B cell (primary cell): ENCODE results near the gene DEF6. TPM values are rescaled to one million over a fixed set of nuclear protein-coding genes. Genes with fewer than 3 reads are reported as not detected.

Experiments used
- ATAC-seq: fragments of 200-7000 bp; cut with Tn5 transposase; one replicate; pipeline ENCODE4 v1.10.0; 2021; ENCODE audit warnings: low read depth, mild to moderate bottlenecking, moderate number of reproducible peaks, moderate library complexity
- CTCF ChIA-PET: fragments of 350-600 bp; sonication (Branson Sonifier 250); formaldehyde crosslinking; loops from one replicate; lab custom pipeline; 2021; ENCODE audit warnings: antibody characterized with exemption, inconsistent platforms; lab: Charles Lee
- POLR2A ChIA-PET: fragments of 350-600 bp; sonication (Branson Sonifier 250); formaldehyde crosslinking; loops from one replicate; lab custom pipeline; 2021; ENCODE audit warnings: antibody characterized with exemption; lab: Charles Lee
- DNase-seq: peaks from one replicate; pipeline ENCODE4 v3.0.0; 2013
- H2AFZ ChIP-seq: 2 replicates; pipeline ENCODE4 v1.6.1; 2012; ENCODE audit warnings: mild to moderate bottlenecking, low read depth, low read length; ENCODE audit not compliant: insufficient read depth, poor library complexity, severe bottlenecking
- H3K27ac ChIP-seq, 2 donors: 1 replicate in 1 of 2; 2 replicates in 1 of 2; pipeline ENCODE4 v1.5.1; 2012 to 2013; ENCODE audit warnings: low read length in 2 of 2, mild to moderate bottlenecking in 2 of 2, moderate library complexity in 1 of 2
- H3K27me3 ChIP-seq, 4 experiments: fragments of 200-600 bp in 1 of 4; sonication (generic) in 1 of 4; replicated peaks in 1 of 4; 1 replicate in 2 of 4; 2 replicates in 2 of 4; pipeline versions ENCODE4 v1.6.1 to v1.7.0; 2013 to 2016; ENCODE audit warnings: low read length in 3 of 4, mild to moderate bottlenecking in 2 of 4, mixed read lengths in 1 of 4, moderate library complexity in 1 of 4; ENCODE audit not compliant: insufficient read depth in 4 of 4, control insufficient read depth in 3 of 4; ENCODE audit errors: control extremely low read depth in 1 of 4
- H3K36me3 ChIP-seq, 2 experiments: replicated peaks in 1 of 2; 1 replicate in 1 of 2; 2 replicates in 1 of 2; pipeline versions ENCODE4 v1.6.1 to v1.7.1; 2013; ENCODE audit warnings: low read length in 1 of 2; ENCODE audit not compliant: insufficient read depth in 2 of 2, control insufficient read depth in 1 of 2; ENCODE audit errors: control extremely low read depth in 1 of 2, extremely low read depth in 1 of 2
- H3K4me1 ChIP-seq, 2 donors: fragments of 200-600 bp in 1 of 2; sonication (generic) in 1 of 2; 1 replicate in 1 of 2; 2 replicates in 1 of 2; pipeline versions ENCODE4 v1.5.1 to v1.6.1; 2013 to 2017; ENCODE audit warnings: low read length in 2 of 2; ENCODE audit not compliant: control insufficient read depth in 2 of 2, insufficient read depth in 2 of 2
- H3K4me2 ChIP-seq: replicated peaks from 2 replicates; pipeline ENCODE3; 2012; ENCODE audit warnings: mild to moderate bottlenecking, low read depth, low read length; ENCODE audit not compliant: poor library complexity, severe bottlenecking
- H3K4me3 ChIP-seq, 5 experiments: fragments of 200-600 bp in 1 of 5; sonication (generic) in 1 of 5; 1 replicate in 3 of 5; 2 replicates in 2 of 5; pipeline versions ENCODE4 v1.5.1 to v1.7.0; 2011 to 2016; ENCODE audit warnings: low read length in 4 of 5, mild to moderate bottlenecking in 4 of 5, low read depth in 2 of 5, control low read depth in 1 of 5, moderate library complexity in 1 of 5; ENCODE audit not compliant: insufficient read depth in 1 of 5; ENCODE audit errors: control extremely low read depth in 1 of 5, extremely low read depth in 1 of 5
- H3K79me2 ChIP-seq: fragments of 200-600 bp; sonication (generic); one replicate; pipeline ENCODE4 v1.6.0; 2016; ENCODE audit warnings: low read length; ENCODE audit not compliant: control insufficient read depth, insufficient read depth
- H3K9ac ChIP-seq: fragments of 200-600 bp; sonication (generic); 2 replicates; pipeline ENCODE4 v1.6.1; 2017; ENCODE audit warnings: mild to moderate bottlenecking, low read length, moderate library complexity
- H3K9me3 ChIP-seq, 3 donors: one replicate each; pipeline versions ENCODE4 v1.6.1 to v1.7.1; 2013; ENCODE audit warnings: low read length in 2 of 3; ENCODE audit not compliant: control insufficient read depth in 2 of 3, insufficient read depth in 1 of 3; ENCODE audit errors: control extremely low read depth in 1 of 3
- H4K20me1 ChIP-seq: 2 replicates; pipeline ENCODE4 v1.6.0; 2012; ENCODE audit warnings: mild to moderate bottlenecking, low read length; ENCODE audit not compliant: insufficient read depth, control insufficient read depth, poor library complexity, severe bottlenecking
- H3K27ac Mint-ChIP-seq: one replicate; pipeline ENCODE4 v1.8.0; 2021; ENCODE audit warnings: mixed read lengths
- H3K27me3 Mint-ChIP-seq: one replicate; pipeline ENCODE4 v1.8.0; 2021; ENCODE audit warnings: mixed read lengths
- H3K4me1 Mint-ChIP-seq: one replicate; pipeline ENCODE4 v1.8.0; 2021; ENCODE audit warnings: mixed read lengths
- H3K4me3 Mint-ChIP-seq: one replicate; pipeline ENCODE4 v1.8.0; 2021; ENCODE audit warnings: mixed read lengths
- H3K9me3 Mint-ChIP-seq: one replicate; pipeline ENCODE4 v1.8.0; 2022; ENCODE audit warnings: mixed read lengths; ENCODE audit not compliant: insufficient read depth
- EZH2 ChIP-seq: IDR thresholded peaks from 2 replicates; pipeline ENCODE4 v1.6.1; 2012; ENCODE audit warnings: borderline replicate concordance, low read depth, mild to moderate bottlenecking, moderate library complexity, low read length; ENCODE audit not compliant: insufficient read depth, poor library complexity, severe bottlenecking
- WGBS: methylation state at CpG from one replicate; pipeline ENCODE4 v1.1.5; 2013; ENCODE audit warnings: missing lambda C conversion rate; ENCODE audit not compliant: insufficient coverage; 5-methylcytosine and 5-hydroxymethylcytosine counted together
- intact Hi-C: fragments of 100-400 bp; cut with micrococcal nuclease; formaldehyde crosslinking; loops from one replicate; pipeline ENCODE4 v1.10.0; 2022
- polyA plus RNA-seq: library from polyadenylated mRNA; depleted of rRNA; stranded (reverse); fragments of >200 nt; gene quantifications from 2 replicates; pipeline ENCODE4 v1.2.3, GENCODE V29; 2012
- total RNA-seq, 2 donors: library from RNA; stranded (reverse); fragments of 120-200 nt in 1 of 2; gene quantifications; 1 replicate in 1 of 2; 2 replicates in 1 of 2; pipeline versions ENCODE4 v1.2.3 to v1.2.4, GENCODE V29; 2013 to 2022
- TF ChIP-seq, protein P1 (sequence below): fragments of 200-600 bp; IDR thresholded peaks from one replicate; pipeline ENCODE4 v1.8.0; 2022; ENCODE audit warnings: antibody characterized with exemption, mild to moderate bottlenecking

Gene DEF6
- total and polyA plus RNA-seq, 2 donors (not counting 1 experiment from before 2014, with no cell fraction given), result 105 to 159 TPM

DNA sequence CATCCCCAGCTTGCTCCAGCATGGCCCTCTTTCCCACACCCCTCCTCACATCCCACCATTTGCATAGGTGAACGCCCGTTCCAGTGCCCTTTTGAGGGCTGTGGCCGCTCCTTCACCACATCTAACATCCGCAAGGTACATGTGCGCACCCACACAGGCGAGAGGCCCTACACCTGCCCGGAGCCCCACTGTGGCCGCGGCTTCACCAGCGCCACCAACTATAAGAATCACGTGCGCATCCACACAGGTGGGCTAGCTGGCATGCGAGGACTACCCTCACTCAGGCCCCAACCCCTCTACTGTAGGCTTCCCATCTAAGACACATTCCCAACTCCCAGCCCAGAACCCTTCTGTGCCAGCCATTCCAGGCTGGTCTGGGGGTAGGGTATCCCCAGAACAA lies 6.1 kb upstream of the DEF6 start:
- H3K4me1 ChIP-seq, result peaks cover 4 to 11% of the 10 kb centered on the region in 2 donors
- H3K4me3 Mint-ChIP-seq, result no peak overlapping the region
- no peak for DNase-seq
- H4K20me1 ChIP-seq, result no peaks in the 10 kb centered on the region
- no peak overlapping the region for H3K9ac ChIP-seq
- no peak for ATAC-seq
- no peak overlapping the region for H2AFZ ChIP-seq
- H3K27ac Mint-ChIP-seq, result no peak overlapping the region
- no peaks in the 10 kb centered on the region for H3K27me3 ChIP-seq
- CTCF ChIA-PET, result interaction anchor here (13.2 kb wide), 1 partner anchor 38 kb away, joined by 301 read pairs; no protein-coding TSS in a partner anchor
- POLR2A ChIA-PET, result no interaction called here
- H3K4me2 ChIP-seq, result no peak overlapping the region
- intact Hi-C loops, result no loop called here
- H3K36me3 ChIP-seq, result peaks cover 0 to 87% of the 10 kb centered on the region in 2 experiments
- H3K4me1 Mint-ChIP-seq, result peaks cover 12% of the 10 kb centered on the region
- WGBS, result 99% methylated on average over 13 of the region's 13 CpGs
- no peak overlapping the region for H3K4me3 ChIP-seq
- H3K9me3 Mint-ChIP-seq, result no peaks in the 10 kb centered on the region
- TF ChIP-seq, protein P1, sequence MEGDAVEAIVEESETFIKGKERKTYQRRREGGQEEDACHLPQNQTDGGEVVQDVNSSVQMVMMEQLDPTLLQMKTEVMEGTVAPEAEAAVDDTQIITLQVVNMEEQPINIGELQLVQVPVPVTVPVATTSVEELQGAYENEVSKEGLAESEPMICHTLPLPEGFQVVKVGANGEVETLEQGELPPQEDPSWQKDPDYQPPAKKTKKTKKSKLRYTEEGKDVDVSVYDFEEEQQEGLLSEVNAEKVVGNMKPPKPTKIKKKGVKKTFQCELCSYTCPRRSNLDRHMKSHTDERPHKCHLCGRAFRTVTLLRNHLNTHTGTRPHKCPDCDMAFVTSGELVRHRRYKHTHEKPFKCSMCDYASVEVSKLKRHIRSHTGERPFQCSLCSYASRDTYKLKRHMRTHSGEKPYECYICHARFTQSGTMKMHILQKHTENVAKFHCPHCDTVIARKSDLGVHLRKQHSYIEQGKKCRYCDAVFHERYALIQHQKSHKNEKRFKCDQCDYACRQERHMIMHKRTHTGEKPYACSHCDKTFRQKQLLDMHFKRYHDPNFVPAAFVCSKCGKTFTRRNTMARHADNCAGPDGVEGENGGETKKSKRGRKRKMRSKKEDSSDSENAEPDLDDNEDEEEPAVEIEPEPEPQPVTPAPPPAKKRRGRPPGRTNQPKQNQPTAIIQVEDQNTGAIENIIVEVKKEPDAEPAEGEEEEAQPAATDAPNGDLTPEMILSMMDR, result no peak
- TF ChIP-seq EZH2, result no peak
- H3K27me3 Mint-ChIP-seq, result no peaks in the 10 kb centered on the region
- no peak overlapping the region for H3K27ac ChIP-seq
- H3K9me3 ChIP-seq, result no peaks in the 10 kb centered on the region
- no peaks in the 10 kb centered on the region for H3K79me2 ChIP-seq

DNA sequence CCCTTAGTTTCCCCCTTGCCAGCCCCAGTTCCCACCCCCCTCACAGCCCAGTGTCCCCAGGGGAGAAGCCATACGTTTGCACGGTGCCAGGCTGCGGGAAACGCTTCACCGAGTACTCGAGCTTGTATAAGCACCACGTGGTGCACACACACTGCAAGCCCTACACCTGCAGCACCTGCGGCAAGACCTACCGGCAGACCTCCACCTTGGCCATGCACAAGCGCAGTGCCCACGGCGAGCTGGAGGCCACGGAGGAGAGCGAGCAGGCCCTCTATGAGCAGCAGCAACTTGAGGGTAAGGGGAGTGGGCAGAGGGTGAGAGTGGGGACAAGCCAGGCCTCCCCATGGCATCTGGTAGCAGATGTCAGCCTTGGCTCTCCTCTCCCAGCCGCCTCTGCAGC lies 5.1 kb upstream of the DEF6 start:
- no peak overlapping the region for H3K4me3 ChIP-seq
- intact Hi-C loops, result no loop called here
- H3K4me2 ChIP-seq, result no peak overlapping the region
- no peaks in the 10 kb centered on the region for H3K27me3 ChIP-seq
- H3K9ac ChIP-seq, result no peak overlapping the region
- POLR2A ChIA-PET, result no interaction called here
- ATAC-seq (peak; percentile 61), DNase-seq (peak; percentile 49)
- Mint-ChIP-seq H3K27ac (peak overlapping the region; percentile 41), H3K9me3 (no peaks in the 10 kb centered on the region), H3K4me1 (peaks cover 15% of the 10 kb centered on the region), H3K4me3 (no peak overlapping the region), H3K27me3 (no peaks in the 10 kb centered on the region)
- 26% methylated on average over 15 of the region's 15 CpGs for WGBS
- H3K36me3 ChIP-seq, result peaks cover 0 to 77% of the 10 kb centered on the region in 2 experiments
- CTCF ChIA-PET, result interaction anchor here (0.7 to 13.2 kb wide), 9 partner anchors 12 to 446 kb away, joined by 3 to 301 read pairs (median 4); partner anchors contain the start of gene PPARD
- no peak for TF ChIP-seq EZH2
- TF ChIP-seq, protein P1, result no peak
- H2AFZ ChIP-seq, result no peak overlapping the region
- no peaks in the 10 kb centered on the region for H3K9me3 ChIP-seq
- no peaks in the 10 kb centered on the region for H3K79me2 ChIP-seq
- peaks cover 8 to 15% of the 10 kb centered on the region in 2 donors for H3K4me1 ChIP-seq
- H4K20me1 ChIP-seq, result no peaks in the 10 kb centered on the region
- H3K27ac ChIP-seq, result no peak overlapping the region
